Colonic mucosa (tissue), 4 donors: ENCODE measurements around the gene SHROOM4. TPM values are rescaled to one million over a fixed set of nuclear protein-coding genes. Genes with fewer than 3 reads are reported as not detected.

Source experiments
- DNase-seq: peaks from one replicate; pipeline ENCODE4 v3.0.0-alpha.2; 2020
- H3K27ac ChIP-seq: fragments of 200-600 bp; one replicate; pipeline ENCODE4 v1.8.0; 2021
- H3K27me3 ChIP-seq: fragments of 200-600 bp; one replicate; pipeline ENCODE4 v1.8.0; 2021
- H3K36me3 ChIP-seq: fragments of 200-600 bp; one replicate; pipeline ENCODE4 v1.8.0; 2021
- H3K4me1 ChIP-seq: fragments of 200-600 bp; one replicate; pipeline ENCODE4 v1.8.0; 2021; ENCODE audit warnings: mild to moderate bottlenecking
- H3K4me3 ChIP-seq: fragments of 200-600 bp; one replicate; pipeline ENCODE4 v1.8.0; 2021
- H3K9ac ChIP-seq, 2 donors: one replicate each; pipeline ENCODE4 v1.7.0; 2013; ENCODE audit warnings: control low read depth in 2 of 2, low read depth in 2 of 2, low read length in 2 of 2
- H3K9me3 ChIP-seq: fragments of 200-600 bp; one replicate; pipeline ENCODE4 v1.8.0; 2021
- CTCF ChIP-seq: fragments of 200-600 bp; IDR thresholded peaks from one replicate; pipeline ENCODE4 v1.8.0; 2022; ENCODE audit warnings: antibody characterized with exemption, mild to moderate bottlenecking
- intact Hi-C: fragments of 100-400 bp; cut with DNase I; formaldehyde crosslinking; loops from one replicate; pipeline ENCODE4 v1.14.1; 2022
- total RNA-seq, 2 donors: library from RNA; stranded (reverse); fragmentation: NEBNext Ultra II Directional in 1 of 2; extraction: Animal tissue kit (Norgen Biotek cat#: 25700) in 1 of 2; gene quantifications; one replicate each; pipeline ENCODE4 v1.2.1, GENCODE V29; 2021
- donor health status: healthy.
- donor health status: DM: no; HTN: no; CAD: no.
- donor health status: DM: no; HTN: no; CAD: no.

Gene SHROOM4
- total RNA-seq, 2 donors from 2014 or later, result 2.2 to 3.3 TPM

- Histone ChIP-seq H3K9me3 (no peaks in the 10 kb centered on the region), H3K4me1 (no peaks in the 10 kb centered on the region), H3K27ac (no peak overlapping the region), H3K4me3 (no peak overlapping the region), H3K9ac (no peak overlapping the region), H3K27me3 (no peaks in the 10 kb centered on the region), H3K36me3 (no peaks in the 10 kb centered on the region)
- no peak for DNase-seq
- no peak for TF ChIP-seq CTCF
- intact Hi-C loops, result no loop called here
Observed at GRCh38 chrX:50787099-50787498, 26.9 kb downstream of the SHROOM4 start.

- intact Hi-C loops, result no loop called here
- no peak for TF ChIP-seq CTCF
- H3K4me3 ChIP-seq, result no peak overlapping the region
- H3K9ac ChIP-seq, result no peak overlapping the region
- H3K4me1 ChIP-seq, result no peaks in the 10 kb centered on the region
- no peak overlapping the region for H3K27ac ChIP-seq
- H3K27me3 ChIP-seq, result no peaks in the 10 kb centered on the region
- DNase-seq, result no peak
- H3K9me3 ChIP-seq, result no peaks in the 10 kb centered on the region
- H3K36me3 ChIP-seq, result no peaks in the 10 kb centered on the region
Observed at GRCh38 chrX:50780144-50780543, 33.9 kb downstream of the SHROOM4 start.

- no peak overlapping the region for H3K4me3 ChIP-seq
- H3K27ac ChIP-seq, result no peak overlapping the region
- H3K27me3 ChIP-seq, result no peaks in the 10 kb centered on the region
- no peak for DNase-seq
- H3K36me3 ChIP-seq, result no peaks in the 10 kb centered on the region
- no peaks in the 10 kb centered on the region for H3K4me1 ChIP-seq
- H3K9ac ChIP-seq, result no peak overlapping the region
- intact Hi-C loops, result no loop called here
- no peaks in the 10 kb centered on the region for H3K9me3 ChIP-seq
- TF ChIP-seq CTCF, result no peak
Observed at GRCh38 chrX:50779694-50780093, 34.3 kb downstream of the SHROOM4 start.

GRCh38 chrX:50778272-50778671 is 35.7 kb downstream of the SHROOM4 start:
- intact Hi-C loops, result no loop called here
- DNase-seq, result no peak

GRCh38 chrX:50776248-50776647 is 37.7 kb downstream of the SHROOM4 start:
- H3K27ac ChIP-seq, result no peak overlapping the region
- H3K9ac ChIP-seq, result no peak overlapping the region
- TF ChIP-seq CTCF, result no peak
- DNase-seq, result no peak
- no peaks in the 10 kb centered on the region for H3K27me3 ChIP-seq
- no peak overlapping the region for H3K4me3 ChIP-seq
- H3K4me1 ChIP-seq, result peaks cover 4% of the 10 kb centered on the region
- intact Hi-C loops, result no loop called here
- no peaks in the 10 kb centered on the region for H3K36me3 ChIP-seq
- H3K9me3 ChIP-seq, result no peaks in the 10 kb centered on the region

More at GRCh38 chrX:50778272-50778671, 35.7 kb downstream of the SHROOM4 start:
- Histone ChIP-seq H3K4me3 (no peak overlapping the region), H3K27ac (no peak overlapping the region), H3K36me3 (no peaks in the 10 kb centered on the region), H3K9ac (no peak overlapping the region), H3K27me3 (no peaks in the 10 kb centered on the region), H3K9me3 (no peaks in the 10 kb centered on the region), H3K4me1 (no peaks in the 10 kb centered on the region)
- TF ChIP-seq CTCF, result no peak

GRCh38 chrX:50771382-50771781 is 42.6 kb downstream of the SHROOM4 start:
- TF ChIP-seq CTCF, result no peak
- Histone ChIP-seq H3K9ac (no peak overlapping the region), H3K4me3 (no peak overlapping the region), H3K9me3 (no peaks in the 10 kb centered on the region), H3K4me1 (peaks cover 6% of the 10 kb centered on the region), H3K27me3 (no peaks in the 10 kb centered on the region), H3K27ac (no peak overlapping the region), H3K36me3 (no peaks in the 10 kb centered on the region)
- no peak for DNase-seq
- intact Hi-C loops, result no loop called here
